Rectal smooth muscle tissue (tissue), 1 donor: ENCODE data around the gene EXD3.

Experiments
- H3K27ac ChIP-seq: one replicate; pipeline ENCODE4 v1.7.0; 2013; ENCODE audit warnings: low read depth, low read length, inconsistent platforms
- H3K27me3 ChIP-seq: one replicate; pipeline ENCODE4 v1.7.0; 2013; ENCODE audit warnings: low read length; ENCODE audit not compliant: control insufficient read depth, insufficient read depth
- H3K36me3 ChIP-seq: one replicate; pipeline ENCODE4 v1.7.0; 2013; ENCODE audit warnings: low read length; ENCODE audit not compliant: control insufficient read depth, insufficient read depth
- H3K4me1 ChIP-seq: one replicate; pipeline ENCODE4 v1.7.0; 2013; ENCODE audit warnings: low read length; ENCODE audit not compliant: control insufficient read depth, insufficient read depth
- H3K4me3 ChIP-seq: one replicate; pipeline ENCODE4 v1.7.0; 2013; ENCODE audit warnings: low read length
- H3K9ac ChIP-seq: one replicate; pipeline ENCODE4 v1.7.0; 2013; ENCODE audit warnings: low read length

EXD3 gene

GRCh38 chr9:137296670-137297664 is 126.0 kb downstream of the EXD3 start:
- peak overlapping the region; percentile 30 for H3K27ac ChIP-seq
- H3K9ac ChIP-seq, result peak overlapping the region; percentile 78
- no peaks in the 10 kb centered on the region for H3K4me1 ChIP-seq
- H3K36me3 ChIP-seq, result no peaks in the 10 kb centered on the region
- H3K4me3 ChIP-seq, result peak overlapping the region; percentile 47
- H3K27me3 ChIP-seq, result peaks cover 26% of the 10 kb centered on the region

GRCh38 chr9:137295849-137296669 is 126.9 kb downstream of the EXD3 start:
- Histone ChIP-seq H3K4me3 (peak overlapping the region; percentile 47), H3K36me3 (no peaks in the 10 kb centered on the region), H3K27ac (peak overlapping the region; percentile 30), H3K9ac (peak overlapping the region; percentile 78), H3K27me3 (peaks cover 26% of the 10 kb centered on the region), H3K4me1 (no peaks in the 10 kb centered on the region)

- H3K9ac ChIP-seq, result no peak overlapping the region
- H3K4me3 ChIP-seq, result no peak overlapping the region
- H3K27ac ChIP-seq, result no peak overlapping the region
- H3K36me3 ChIP-seq, result no peaks in the 10 kb centered on the region
- no peaks in the 10 kb centered on the region for H3K4me1 ChIP-seq
- H3K27me3 ChIP-seq, result peaks cover 26% of the 10 kb centered on the region
These were observed 127.6 kb downstream of the EXD3 start for GRCh38 chr9:137295238-137295811.

- no peaks in the 10 kb centered on the region for H3K36me3 ChIP-seq
- no peaks in the 10 kb centered on the region for H3K4me1 ChIP-seq
- no peak overlapping the region for H3K27ac ChIP-seq
- H3K4me3 ChIP-seq, result no peak overlapping the region
- H3K27me3 ChIP-seq, result peaks cover 26% of the 10 kb centered on the region
- no peak overlapping the region for H3K9ac ChIP-seq
These were observed 128.2 kb downstream of the EXD3 start for GRCh38 chr9:137294681-137295237.

GRCh38 chr9:137294091-137294680 is 128.8 kb downstream of the EXD3 start:
- Histone ChIP-seq H3K27ac (no peak overlapping the region), H3K4me3 (no peak overlapping the region), H3K36me3 (no peaks in the 10 kb centered on the region), H3K4me1 (no peaks in the 10 kb centered on the region), H3K27me3 (peaks cover 24% of the 10 kb centered on the region), H3K9ac (no peak overlapping the region)

GRCh38 chr9:137293482-137294090 is 129.4 kb downstream of the EXD3 start:
- no peaks in the 10 kb centered on the region for H3K4me1 ChIP-seq
- H3K9ac ChIP-seq, result no peak overlapping the region
- no peak overlapping the region for H3K4me3 ChIP-seq
- H3K36me3 ChIP-seq, result no peaks in the 10 kb centered on the region
- H3K27ac ChIP-seq, result no peak overlapping the region
- H3K27me3 ChIP-seq, result peaks cover 18% of the 10 kb centered on the region

- Histone ChIP-seq H3K9ac (no peak overlapping the region), H3K27ac (no peak overlapping the region)
These were observed 129.9 kb downstream of the EXD3 start for GRCh38 chr9:137293094-137293481.

GRCh38 chr9:137286975-137287383 is 136.0 kb downstream of the EXD3 start:
- Histone ChIP-seq H3K9ac (no peak overlapping the region), H3K27ac (no peak overlapping the region), H3K4me3 (no peak overlapping the region), H3K27me3 (no peaks in the 10 kb centered on the region), H3K36me3 (no peaks in the 10 kb centered on the region), H3K4me1 (no peaks in the 10 kb centered on the region)

More at GRCh38 chr9:137293094-137293481, 129.9 kb downstream of the EXD3 start:
- Histone ChIP-seq H3K27me3 (peaks cover 13% of the 10 kb centered on the region), H3K4me3 (no peak overlapping the region), H3K36me3 (no peaks in the 10 kb centered on the region), H3K4me1 (no peaks in the 10 kb centered on the region)

GRCh38 chr9:137281345-137282116 is 141.4 kb downstream of the EXD3 start:
- Histone ChIP-seq H3K27me3 (no peaks in the 10 kb centered on the region), H3K9ac (no peak overlapping the region), H3K4me3 (no peak overlapping the region), H3K4me1 (peaks cover 3% of the 10 kb centered on the region), H3K27ac (no peak overlapping the region), H3K36me3 (peaks cover 3% of the 10 kb centered on the region)

GRCh38 chr9:137280474-137281344 is 142.3 kb downstream of the EXD3 start:
- H3K27ac ChIP-seq, result no peak overlapping the region
- H3K27me3 ChIP-seq, result no peaks in the 10 kb centered on the region
- H3K36me3 ChIP-seq, result peaks cover 3% of the 10 kb centered on the region
- H3K9ac ChIP-seq, result no peak overlapping the region
- no peak overlapping the region for H3K4me3 ChIP-seq
- H3K4me1 ChIP-seq, result peaks cover 5% of the 10 kb centered on the region
